Activated T-cell treated with anti-CD3 and anti-CD28 coated beads, Interleukin-2, amount 50 U/mL, for 4 hours (primary cell): ENCODE results near the gene PYY. TPM values are rescaled to one million over a fixed set of nuclear protein-coding genes. Genes with fewer than 3 reads are reported as not detected.

Experiments used
- ATAC-seq, 2 donors: fragments of 200-7000 bp; cut with Tn5 transposase; one replicate each; pipeline ENCODE4 v1.10.0; 2021
- DNase-seq: peaks from one replicate; pipeline ENCODE4 v3.0.0-alpha.2; 2020
- H3K27me3 Mint-ChIP-seq: one replicate; pipeline ENCODE4 v1.8.0; 2021; ENCODE audit warnings: low read depth, mixed read lengths
- H3K36me3 Mint-ChIP-seq: one replicate; pipeline ENCODE4 v1.8.0; 2022; ENCODE audit warnings: mixed read lengths; ENCODE audit not compliant: insufficient read depth
- H3K4me1 Mint-ChIP-seq: one replicate; pipeline ENCODE4 v1.8.0; 2021; ENCODE audit warnings: low read depth, mixed read lengths
- H3K4me3 Mint-ChIP-seq: one replicate; pipeline ENCODE4 v1.8.0; 2021; ENCODE audit warnings: mild to moderate bottlenecking, moderate library complexity, mixed read lengths
- H3K9me3 Mint-ChIP-seq: one replicate; pipeline ENCODE4 v1.8.0; 2021; ENCODE audit warnings: mixed read lengths
- total RNA-seq, 3 donors: library from RNA; stranded (reverse); gene quantifications; one replicate each; pipeline ENCODE4 v1.2.1, GENCODE V29; 2021

Gene PYY
- total RNA-seq, 3 donors from 2014 or later = not detected

DNA sequence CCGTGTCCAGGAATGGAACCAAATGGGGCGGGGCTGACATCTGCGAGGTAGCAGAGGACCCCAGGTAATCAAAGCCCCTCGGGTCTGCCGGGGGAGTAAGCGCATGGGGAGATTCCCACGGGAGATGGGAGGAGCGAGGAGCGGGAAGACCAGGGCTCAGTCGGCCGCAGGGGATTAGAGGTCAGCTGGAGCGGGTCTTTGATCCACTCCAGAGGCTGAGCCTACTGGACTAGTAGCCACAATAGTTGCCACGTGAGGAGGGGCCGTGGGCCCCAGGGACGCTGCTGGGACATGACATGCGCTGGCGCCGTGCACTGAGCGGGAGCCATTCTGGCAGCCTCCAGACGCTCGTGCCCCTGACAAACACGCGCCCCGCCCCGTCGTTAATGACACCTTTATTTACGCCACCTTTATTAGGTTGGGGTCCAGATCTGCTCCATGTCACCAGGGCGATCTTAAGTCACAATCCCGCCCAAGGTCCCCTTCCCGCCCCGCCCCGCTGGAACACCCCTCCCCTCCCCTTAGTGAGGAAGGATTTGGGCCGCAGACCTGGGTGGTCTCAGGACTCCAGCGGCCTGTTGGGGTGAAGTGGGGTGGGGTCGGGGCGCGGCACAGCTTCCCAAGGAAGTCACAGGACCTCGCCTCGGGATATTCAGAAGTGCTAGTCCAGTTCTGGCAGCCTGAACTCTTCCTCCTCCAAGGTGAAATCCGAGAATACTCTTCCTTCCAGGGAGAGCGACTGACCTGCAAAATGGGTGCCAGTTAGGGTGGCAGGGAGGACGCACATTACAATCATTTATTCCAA lies 26.5 kb downstream of the PYY start:
- no peaks in the 10 kb centered on the region for H3K9me3 Mint-ChIP-seq
- H3K4me3 Mint-ChIP-seq = peak overlapping the region; percentile 77
- H3K27me3 Mint-ChIP-seq = peaks cover 8% of the 10 kb centered on the region
- no peak for DNase-seq
- peak; percentile 55 for ATAC-seq
- H3K4me1 Mint-ChIP-seq = peaks cover 20% of the 10 kb centered on the region
- no peaks in the 10 kb centered on the region for H3K36me3 Mint-ChIP-seq

DNA sequence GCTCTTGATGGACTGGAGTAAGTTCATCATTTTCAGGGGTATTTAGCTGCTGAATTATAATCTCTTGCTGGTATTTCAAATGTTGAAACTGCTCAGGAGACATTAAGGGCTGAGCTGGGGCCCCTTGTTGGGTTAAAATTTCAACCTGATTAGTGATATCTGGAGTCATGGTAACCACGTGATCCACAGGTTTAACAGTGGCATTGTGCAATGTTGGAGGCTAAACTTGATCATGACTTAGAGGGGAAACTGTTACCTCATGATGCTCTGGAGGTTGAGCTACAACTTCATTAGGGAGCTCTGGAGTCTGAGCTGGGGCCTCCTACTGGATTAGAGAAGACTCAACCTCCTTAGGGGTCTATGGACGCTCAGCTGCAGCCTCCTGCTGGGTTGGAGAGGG lies 29.2 kb downstream of the PYY start:
- ATAC-seq = no peak
- Mint-ChIP-seq H3K27me3 (peaks cover 8% of the 10 kb centered on the region), H3K36me3 (no peaks in the 10 kb centered on the region), H3K9me3 (no peaks in the 10 kb centered on the region), H3K4me3 (no peak overlapping the region), H3K4me1 (peaks cover 17% of the 10 kb centered on the region)
- no peak for DNase-seq

DNA sequence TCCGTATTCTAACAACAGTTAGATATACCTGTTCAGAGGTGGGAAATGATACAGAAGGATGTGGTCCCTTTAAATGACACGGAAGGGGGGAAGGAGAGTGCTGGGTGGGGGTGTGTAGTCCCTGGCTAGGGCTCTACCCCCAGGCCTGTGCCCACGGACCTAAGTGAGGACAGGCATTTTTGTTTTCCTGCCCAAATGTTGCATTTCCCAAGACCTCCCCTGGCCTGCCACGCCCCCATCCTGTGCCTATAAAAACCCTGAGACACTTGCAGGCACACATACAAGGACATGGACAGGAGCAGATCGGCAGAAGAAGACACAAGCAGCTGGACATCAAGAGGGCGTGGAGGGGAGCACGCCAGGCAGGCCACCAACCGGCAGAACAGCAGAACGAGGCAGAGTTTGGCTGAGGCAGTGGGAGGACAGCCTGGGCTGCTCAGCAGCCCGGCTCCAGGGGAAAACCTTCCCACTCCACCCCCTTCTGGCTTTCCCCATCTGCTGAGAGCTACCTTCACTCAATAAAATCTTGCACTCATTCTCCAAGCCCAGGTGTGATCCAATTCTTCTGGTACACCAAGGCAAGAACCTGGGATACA lies 33.1 kb downstream of the PYY start:
- Mint-ChIP-seq H3K4me3 (no peak overlapping the region), H3K4me1 (peaks cover 14% of the 10 kb centered on the region), H3K9me3 (no peaks in the 10 kb centered on the region), H3K36me3 (no peaks in the 10 kb centered on the region), H3K27me3 (no peaks in the 10 kb centered on the region)
- no peak for DNase-seq
- no peak for ATAC-seq

DNA sequence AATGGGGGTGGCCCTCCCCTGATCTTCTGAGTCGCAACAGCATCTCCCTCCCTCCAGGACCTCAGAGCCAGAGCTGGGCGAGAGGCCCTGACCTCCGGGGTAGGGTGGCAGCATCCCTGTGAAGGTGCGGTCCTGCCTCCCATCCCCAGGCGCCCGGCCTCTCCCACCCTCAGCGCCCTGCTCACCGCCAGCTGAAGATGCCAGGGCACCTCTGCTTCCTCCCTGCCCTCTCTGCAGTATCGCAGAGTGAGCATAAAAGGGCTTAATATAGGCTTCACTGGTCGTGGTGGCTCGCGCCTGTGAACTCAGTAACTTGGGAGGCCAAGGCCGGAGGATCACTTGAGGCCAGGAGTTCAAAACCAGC lies 35.7 kb downstream of the PYY start:
- Mint-ChIP-seq H3K9me3 (no peaks in the 10 kb centered on the region), H3K4me1 (peaks cover 14% of the 10 kb centered on the region), H3K4me3 (peak overlapping the region; percentile 77), H3K36me3 (no peaks in the 10 kb centered on the region), H3K27me3 (no peaks in the 10 kb centered on the region)
- no peak for ATAC-seq
- no peak for DNase-seq

DNA sequence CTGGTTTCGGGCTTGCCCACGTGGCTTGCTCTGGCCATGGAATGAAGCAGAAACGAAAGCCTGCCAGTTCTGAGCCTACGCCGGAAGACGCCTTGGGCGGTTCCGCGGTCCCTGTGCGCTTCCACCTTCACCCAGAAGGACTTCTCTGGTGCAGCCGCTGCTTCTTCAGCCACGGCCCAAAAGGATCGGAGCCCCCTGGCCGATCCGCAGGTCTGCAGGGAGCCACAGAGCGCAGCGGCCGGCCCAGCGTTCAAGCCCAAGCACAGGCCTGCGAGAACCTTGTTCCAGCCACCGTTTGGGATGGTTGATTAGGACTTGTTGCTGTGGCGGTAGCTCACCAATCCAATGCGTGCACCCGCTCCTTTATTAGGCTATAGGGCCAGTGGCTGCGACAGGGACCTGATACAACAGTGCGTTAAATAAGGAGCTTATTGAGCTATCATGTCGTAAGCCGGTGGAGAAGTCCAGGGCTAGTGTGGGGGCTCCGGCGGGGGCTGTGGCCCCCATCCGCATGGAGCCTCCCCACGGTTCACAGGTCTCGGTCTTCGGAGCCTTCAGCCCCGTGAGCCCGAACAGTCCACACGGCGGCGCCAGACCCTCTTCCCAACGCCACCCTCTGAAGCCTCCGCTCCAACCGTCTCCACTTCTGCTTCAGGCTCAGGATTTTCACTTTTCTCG lies 36.3 kb downstream of the PYY start:
- no peaks in the 10 kb centered on the region for H3K36me3 Mint-ChIP-seq
- peaks cover 14% of the 10 kb centered on the region for H3K4me1 Mint-ChIP-seq
- no peaks in the 10 kb centered on the region for H3K9me3 Mint-ChIP-seq
- ATAC-seq (peak; percentile 81 to 85), DNase-seq (peak; percentile 41)
- H3K27me3 Mint-ChIP-seq = no peaks in the 10 kb centered on the region
- H3K4me3 Mint-ChIP-seq = peak overlapping the region; percentile 77

DNA sequence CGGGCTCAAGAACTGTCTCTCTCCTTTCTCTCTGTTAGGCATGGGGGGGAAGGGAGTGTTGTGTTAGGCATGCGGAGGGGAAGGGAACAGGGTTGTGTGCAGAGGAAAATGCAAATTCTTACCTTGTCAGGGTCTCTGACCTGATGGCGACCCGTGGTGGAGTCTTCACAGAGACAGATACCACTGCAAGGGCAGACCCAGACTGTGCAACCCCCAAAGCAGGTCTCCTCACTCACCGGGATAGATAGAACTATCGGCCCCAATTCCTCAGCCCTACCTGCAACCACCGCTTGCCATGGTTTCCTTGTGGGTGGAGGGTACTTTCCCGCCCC lies 36.8 kb downstream of the PYY start:
- Mint-ChIP-seq H3K4me3 (peak overlapping the region; percentile 77), H3K27me3 (no peaks in the 10 kb centered on the region), H3K36me3 (no peaks in the 10 kb centered on the region), H3K4me1 (peaks cover 14% of the 10 kb centered on the region), H3K9me3 (no peaks in the 10 kb centered on the region)
- DNase-seq (no peak), ATAC-seq (no peak)

DNA sequence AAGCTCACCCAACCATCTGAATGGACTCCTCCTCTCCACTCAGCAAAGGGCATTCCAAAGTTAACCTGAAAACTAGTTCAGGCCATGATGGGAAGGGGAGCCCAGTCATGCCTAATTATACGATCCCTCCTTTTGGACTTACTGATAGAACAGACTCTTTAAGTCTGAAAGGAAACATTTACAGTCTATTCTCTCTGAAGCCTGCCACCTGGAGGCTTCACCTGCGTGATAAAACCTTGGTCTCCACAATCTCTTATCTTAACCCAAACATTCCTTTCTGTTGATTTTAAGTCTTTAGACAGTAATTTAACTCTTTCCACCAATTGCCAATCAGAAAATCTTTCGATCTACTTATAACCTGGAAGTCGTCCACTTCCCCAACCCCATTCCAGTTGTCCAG lies 37.4 kb downstream of the PYY start:
- H3K36me3 Mint-ChIP-seq = no peaks in the 10 kb centered on the region
- no peaks in the 10 kb centered on the region for H3K27me3 Mint-ChIP-seq
- ATAC-seq = no peak
- H3K4me3 Mint-ChIP-seq = no peak overlapping the region
- peaks cover 14% of the 10 kb centered on the region for H3K4me1 Mint-ChIP-seq
- no peaks in the 10 kb centered on the region for H3K9me3 Mint-ChIP-seq
- no peak for DNase-seq

DNA sequence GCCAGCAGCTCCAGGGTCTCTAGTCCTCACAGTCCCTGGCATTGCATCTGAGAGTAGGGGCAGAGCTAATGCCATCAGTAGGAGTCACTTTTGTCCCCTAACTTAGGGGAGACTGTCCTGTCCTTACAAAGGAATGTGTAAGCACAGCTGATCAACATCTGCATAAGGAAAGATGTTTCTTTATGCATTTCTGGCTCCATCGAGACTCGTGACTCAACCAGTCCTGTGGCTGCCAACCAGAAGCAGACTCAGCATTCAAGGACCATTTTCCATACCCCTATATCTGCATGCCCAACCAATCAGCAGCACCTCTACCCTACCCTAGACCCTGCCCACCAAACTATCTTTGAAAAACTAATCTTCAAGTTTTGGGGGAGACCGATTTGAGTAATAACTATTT lies 38.2 kb downstream of the PYY start:
- Mint-ChIP-seq H3K4me3 (no peak overlapping the region), H3K36me3 (no peaks in the 10 kb centered on the region), H3K4me1 (peaks cover 14% of the 10 kb centered on the region), H3K9me3 (no peaks in the 10 kb centered on the region), H3K27me3 (no peaks in the 10 kb centered on the region)
- DNase-seq (no peak), ATAC-seq (no peak)

DNA sequence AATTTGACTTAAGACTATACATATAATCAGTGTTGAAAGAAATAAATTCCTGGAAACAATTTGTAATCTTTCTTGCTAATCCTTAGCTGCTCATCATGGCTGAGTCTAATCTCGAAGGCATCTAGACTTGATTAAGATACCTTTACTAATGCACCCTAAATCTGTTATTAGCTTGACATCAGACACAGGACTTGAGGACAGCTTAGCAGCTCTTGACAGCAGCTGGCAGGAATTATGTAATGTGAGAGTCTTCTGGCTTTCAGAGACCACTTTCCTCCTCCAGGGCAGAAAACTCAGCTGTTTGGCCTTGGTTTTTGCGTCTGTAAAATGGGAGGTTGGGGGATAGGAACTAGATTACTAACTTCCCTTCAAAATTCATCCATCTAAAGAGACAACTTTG lies 39.3 kb downstream of the PYY start:
- DNase-seq (no peak), ATAC-seq (no peak)
- H3K4me3 Mint-ChIP-seq = no peak overlapping the region
- H3K36me3 Mint-ChIP-seq = no peaks in the 10 kb centered on the region
- no peaks in the 10 kb centered on the region for H3K27me3 Mint-ChIP-seq
- peaks cover 14% of the 10 kb centered on the region for H3K4me1 Mint-ChIP-seq
- H3K9me3 Mint-ChIP-seq = no peaks in the 10 kb centered on the region

DNA sequence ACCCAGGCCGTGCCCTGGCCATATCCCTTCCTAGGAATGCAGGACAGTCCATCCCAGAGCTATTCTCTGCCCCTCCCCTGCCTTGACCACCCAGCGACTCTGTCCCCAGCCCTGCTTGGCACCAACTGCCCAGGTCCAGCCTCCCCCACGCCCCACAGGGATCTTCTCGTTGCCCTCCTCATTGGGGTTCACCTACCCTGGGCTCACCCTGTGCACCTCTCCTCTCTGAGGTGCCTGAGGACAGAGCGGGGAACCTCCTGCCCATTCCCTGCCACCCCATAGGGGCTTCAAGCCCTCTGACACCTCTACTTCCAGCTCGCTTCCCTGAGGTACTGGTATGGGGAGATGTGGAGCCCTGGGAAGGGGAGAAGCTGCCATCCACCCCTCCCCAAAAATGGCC lies 40.2 kb downstream of the PYY start:
- Mint-ChIP-seq H3K27me3 (no peaks in the 10 kb centered on the region), H3K4me3 (no peak overlapping the region), H3K36me3 (no peaks in the 10 kb centered on the region), H3K9me3 (no peaks in the 10 kb centered on the region), H3K4me1 (peaks cover 14% of the 10 kb centered on the region)
- DNase-seq (no peak), ATAC-seq (no peak)

DNA sequence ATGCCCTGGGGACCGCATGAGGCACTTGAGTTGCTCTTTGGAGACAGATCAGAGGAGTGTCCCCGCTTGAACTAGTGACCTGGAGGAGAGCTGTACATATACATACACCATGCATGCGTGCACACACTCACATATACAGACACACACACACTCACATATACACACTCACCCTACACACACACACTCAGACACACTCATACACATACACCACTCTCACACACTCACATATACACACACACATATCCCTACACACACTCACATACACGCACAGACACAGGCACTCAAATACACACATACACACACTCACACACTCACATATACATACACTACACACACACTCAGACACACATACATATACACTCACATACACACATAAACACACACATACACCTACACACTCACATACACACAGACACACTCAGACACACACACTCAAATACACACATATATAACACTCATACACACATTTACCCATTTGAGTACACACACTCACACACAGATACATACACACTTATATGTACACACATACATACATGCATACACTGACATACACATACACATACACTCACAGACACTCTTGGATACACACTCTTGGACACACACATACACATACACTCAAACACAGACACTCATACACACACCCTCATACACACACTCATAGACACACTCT lies 41.0 kb downstream of the PYY start:
- peaks cover 16% of the 10 kb centered on the region for H3K4me1 Mint-ChIP-seq

DNA sequence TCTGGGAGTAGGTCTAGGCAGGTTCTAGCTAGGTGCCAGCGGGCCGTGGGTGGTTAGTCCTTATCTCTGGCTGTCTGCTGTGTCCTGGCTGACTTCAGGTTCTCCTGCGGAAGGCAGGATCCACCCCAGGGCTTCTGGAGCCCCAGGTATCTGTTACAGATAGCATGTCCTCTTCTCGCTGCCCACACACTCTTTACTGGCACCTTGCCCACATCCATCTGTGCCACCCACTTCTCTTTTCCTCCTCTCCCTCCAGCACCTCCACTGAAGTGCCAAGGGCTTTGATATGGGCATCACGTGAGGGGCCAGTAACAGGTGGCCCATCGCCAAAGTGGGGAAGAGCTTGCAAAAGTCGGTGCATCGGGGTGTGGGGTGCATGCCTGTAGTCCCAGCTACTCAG lies 41.8 kb downstream of the PYY start:
- no peak overlapping the region for H3K4me3 Mint-ChIP-seq
- H3K4me1 Mint-ChIP-seq = peaks cover 9% of the 10 kb centered on the region
- H3K9me3 Mint-ChIP-seq = no peaks in the 10 kb centered on the region
- no peaks in the 10 kb centered on the region for H3K36me3 Mint-ChIP-seq
- H3K27me3 Mint-ChIP-seq = peaks cover 4% of the 10 kb centered on the region
- ATAC-seq = no peak
- no peak for DNase-seq

More for the DNA sequence above, 41.0 kb downstream of the PYY start:
- Mint-ChIP-seq H3K4me3 (no peak overlapping the region), H3K36me3 (no peaks in the 10 kb centered on the region), H3K9me3 (no peaks in the 10 kb centered on the region), H3K27me3 (peaks cover 4% of the 10 kb centered on the region)
- ATAC-seq (no peak), DNase-seq (no peak)

DNA sequence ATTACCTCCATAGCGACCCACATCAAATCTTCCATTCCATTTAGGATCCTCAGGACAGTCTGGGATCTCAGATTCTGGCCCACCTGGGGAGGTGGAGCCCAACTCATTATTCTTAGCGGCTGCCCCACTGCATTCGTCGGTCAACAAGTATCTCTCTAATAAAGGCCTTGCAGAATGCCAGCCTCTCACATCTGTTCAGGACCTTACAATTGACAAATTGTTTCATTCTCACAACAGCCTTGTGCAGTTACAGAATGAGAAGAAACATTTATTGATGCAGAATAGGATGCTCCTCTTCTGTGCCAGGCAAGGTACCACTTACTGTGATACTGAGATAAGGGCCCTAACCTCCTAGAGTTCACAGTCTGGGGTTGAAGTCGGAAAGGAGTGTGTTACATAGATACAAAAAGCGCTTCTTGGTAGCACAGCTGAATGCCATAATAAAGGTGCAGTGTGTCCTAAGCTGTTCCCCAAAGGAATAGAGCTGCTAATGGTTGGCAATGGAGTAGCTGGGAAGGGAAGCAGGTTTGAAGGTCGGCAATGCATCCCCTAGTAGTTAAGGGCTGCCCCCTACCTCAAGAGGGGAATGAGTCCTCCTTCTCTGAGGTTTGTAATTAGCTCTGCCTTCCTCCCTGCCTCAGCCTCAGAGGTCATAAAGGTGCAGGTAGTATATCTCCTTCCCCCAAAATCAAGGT lies 44.1 kb downstream of the PYY start:
- H3K4me3 Mint-ChIP-seq = no peak overlapping the region

More for the DNA sequence above, 44.1 kb downstream of the PYY start:
- no peak for ATAC-seq
- peaks cover 11% of the 10 kb centered on the region for H3K4me1 Mint-ChIP-seq
- DNase-seq = no peak
- peaks cover 17% of the 10 kb centered on the region for H3K27me3 Mint-ChIP-seq
- no peaks in the 10 kb centered on the region for H3K9me3 Mint-ChIP-seq
- no peaks in the 10 kb centered on the region for H3K36me3 Mint-ChIP-seq
